K562 (cell line): ENCODE data around the gene SCARF2. TPM values are rescaled to one million over a fixed set of nuclear protein-coding genes. Genes with fewer than 3 reads are reported as not detected.

Source experiments
- AFF1 ChIP-seq, 2 experiments: fragments of 450-650 bp; IDR thresholded peaks; 2 replicates each; pipeline ENCODE4 v1.6.1; 2018; ENCODE audit warnings: mild to moderate bottlenecking in 2 of 2, low read depth in 1 of 2; ENCODE audit not compliant: partially characterized antibody in 2 of 2
- DIDO1 ChIP-seq: fragments of 450-650 bp; IDR thresholded peaks from 2 replicates; pipeline ENCODE4 v1.6.1; 2016; ENCODE audit warnings: low read depth, missing biosample characterization, missing genetic modification characterization
- KLF16 ChIP-seq: IDR thresholded peaks from 2 replicates; pipeline ENCODE4 v1.6.1; 2016; ENCODE audit warnings: antibody characterized with exemption
- RCOR1 ChIP-seq, 2 experiments: IDR thresholded peaks; 2 replicates each; pipeline ENCODE4 v1.6.1; 2012; ENCODE audit warnings: low read depth in 2 of 2, low read length in 2 of 2, borderline replicate concordance in 1 of 2, improper control_type of control experiment in 1 of 2
- SMARCB1 ChIP-seq: IDR thresholded peaks from 2 replicates; pipeline ENCODE4 v1.6.1; 2011; ENCODE audit warnings: improper control_type of control experiment, low read depth; ENCODE audit not compliant: insufficient read length
- SRSF3 ChIP-seq: fragments of 200-400 bp; formaldehyde crosslinking; IDR thresholded peaks from 2 replicates; pipeline ENCODE4 v1.6.1; 2016; ENCODE audit warnings: mild to moderate bottlenecking, low read length, moderate library complexity; ENCODE audit not compliant: insufficient read depth
- TCF15 ChIP-seq: fragments of 250-450 bp; sonication (Bioruptor Pico); IDR thresholded peaks from 2 replicates; pipeline ENCODE4 v1.8.0; 2022; ENCODE audit warnings: moderate library complexity, mild to moderate bottlenecking, inconsistent platforms
- ZBTB1 ChIP-seq: sonication (generic); formaldehyde crosslinking; IDR thresholded peaks from 2 replicates; pipeline ENCODE4 v1.8.1; 2023; ENCODE audit warnings: missing genetic modification reagents, low read depth, mild to moderate bottlenecking, borderline replicate concordance
- ZBTB49 ChIP-seq: sonication (generic); formaldehyde crosslinking; IDR thresholded peaks from 2 replicates; pipeline ENCODE4 v1.8.0; 2022; ENCODE audit warnings: missing genetic modification reagents, mild to moderate bottlenecking, borderline replicate concordance
- ZNF318 ChIP-seq, 2 experiments: fragments of 450-650 bp; IDR thresholded peaks; 2 replicates each; pipeline ENCODE4 v1.6.1; 2016; ENCODE audit warnings: mild to moderate bottlenecking in 2 of 2, borderline replicate concordance in 1 of 2, low read depth in 1 of 2, moderate library complexity in 1 of 2
- polyA plus RNA-seq, 8 experiments: library from polyadenylated mRNA; depleted of rRNA in 4 of 8; stranded (reverse) in 5 of 8; unstranded in 3 of 8; fragments of >200 nt; fragmentation: Nextera tagmentation in 2 of 8; fragmentation: Illumina TruSeq in 1 of 8; extraction: Ambion mirVana in 2 of 8; extraction: Trizol in 1 of 8; gene quantifications; 2 replicates each; pipeline versions ENCODE4 v1.2.1 to v1.2.3, GENCODE V29; 2011 to 2014; ENCODE audit warnings: inconsistent platforms in 1 of 8, missing spikeins in 1 of 8
- total RNA-seq, 7 experiments: library from RNA; depleted of rRNA in 6 of 7; stranded (reverse); fragments of >200 nt in 6 of 7; fragmentation: Illumina TruSeq in 2 of 7; extraction: Trizol in 2 of 7; gene quantifications; 2 replicates each; pipeline versions ENCODE4 v1.2.1 to v1.2.3, GENCODE V29; 2011 to 2021; ENCODE audit warnings: low replicate concordance in 1 of 7

Gene SCARF2
- total and polyA plus RNA-seq, 9 of the 15 experiments (the other 6 are each of a cell fraction or from before 2014, with no cell fraction given), result 0.06 to 0.32 (median 0.21) TPM; not detected in 5

GRCh38 chr22:20469110-20469868, 31.7 kb upstream of the SCARF2 start (continued):
- TF ChIP-seq ZBTB49 (CRISPR knock-in tag) (no peak), ZBTB1 (CRISPR knock-in tag) (no peak), AFF1 (IDR thresholded peaks at IDR 0.05; ENCODE audit: low read depth in 1 of 2, partially characterized antibody in 2 of 2) (no peak), SRSF3 (no peak), RCOR1 (IDR thresholded peaks at IDR 0.05; ENCODE audit: borderline replicate concordance in 1 of 2, low read depth in 2 of 2, low read length in 2 of 2) (peak in 1 of 2 experiments; percentile 7; a peak in 1 of 4 replicates), ZNF318 (IDR thresholded peaks at IDR 0.05; ENCODE audit: borderline replicate concordance in 1 of 2, low read depth in 1 of 2) (no peak), TCF15 (CRISPR knock-in tag) (no peak), DIDO1 (tag) (no peak), KLF16 (no peak), SMARCB1 (no peak)
